Esophagus muscularis mucosa (tissue), 3 donors: ENCODE results near the gene WDR4.

ENCODE experiments used
- POLR2A ChIP-seq: fragments of 450-650 bp; IDR thresholded peaks from one replicate; pipeline ENCODE4 v1.6.1; 2017; ENCODE audit warnings: antibody characterized with exemption, moderate library complexity, mild to moderate bottlenecking, low read depth
- POLR2AphosphoS5 ChIP-seq, 2 donors: sonication (generic); formaldehyde crosslinking; IDR thresholded peaks; one replicate each; pipeline ENCODE4 v1.6.1; 2017; ENCODE audit warnings: antibody characterized with exemption in 2 of 2
- TF ChIP-seq, protein P1 (sequence below), 3 experiments: fragments of 200-600 bp in 2 of 3; fragments of 450-650 bp in 1 of 3; sonication (generic) in 2 of 3; IDR thresholded peaks; one replicate each; pipeline ENCODE4 v1.5.1; 2017 to 2019; ENCODE audit warnings: antibody characterized with exemption in 3 of 3, mild to moderate bottlenecking in 2 of 3, moderate library complexity in 1 of 3

DNA sequence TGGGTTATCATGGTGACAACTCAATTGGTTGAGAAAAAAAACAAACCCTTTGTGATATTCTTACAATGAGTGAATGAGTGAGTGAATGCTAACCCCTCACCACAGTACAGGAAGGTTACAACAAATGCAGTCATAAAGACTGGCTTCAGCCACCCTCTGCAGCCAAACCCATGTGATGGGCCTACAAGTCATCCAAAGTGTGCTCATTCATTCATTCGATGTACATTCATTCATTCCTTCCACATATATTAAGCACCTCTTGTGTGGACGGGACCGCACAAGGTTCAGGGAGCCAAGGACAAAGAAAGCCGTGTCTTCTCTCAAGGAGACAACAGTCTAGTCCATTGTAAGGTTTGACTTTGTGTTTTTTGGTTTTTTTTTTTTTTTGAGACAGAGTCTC lies 49.4 kb downstream of the WDR4 start:
- TF ChIP-seq, protein P1, sequence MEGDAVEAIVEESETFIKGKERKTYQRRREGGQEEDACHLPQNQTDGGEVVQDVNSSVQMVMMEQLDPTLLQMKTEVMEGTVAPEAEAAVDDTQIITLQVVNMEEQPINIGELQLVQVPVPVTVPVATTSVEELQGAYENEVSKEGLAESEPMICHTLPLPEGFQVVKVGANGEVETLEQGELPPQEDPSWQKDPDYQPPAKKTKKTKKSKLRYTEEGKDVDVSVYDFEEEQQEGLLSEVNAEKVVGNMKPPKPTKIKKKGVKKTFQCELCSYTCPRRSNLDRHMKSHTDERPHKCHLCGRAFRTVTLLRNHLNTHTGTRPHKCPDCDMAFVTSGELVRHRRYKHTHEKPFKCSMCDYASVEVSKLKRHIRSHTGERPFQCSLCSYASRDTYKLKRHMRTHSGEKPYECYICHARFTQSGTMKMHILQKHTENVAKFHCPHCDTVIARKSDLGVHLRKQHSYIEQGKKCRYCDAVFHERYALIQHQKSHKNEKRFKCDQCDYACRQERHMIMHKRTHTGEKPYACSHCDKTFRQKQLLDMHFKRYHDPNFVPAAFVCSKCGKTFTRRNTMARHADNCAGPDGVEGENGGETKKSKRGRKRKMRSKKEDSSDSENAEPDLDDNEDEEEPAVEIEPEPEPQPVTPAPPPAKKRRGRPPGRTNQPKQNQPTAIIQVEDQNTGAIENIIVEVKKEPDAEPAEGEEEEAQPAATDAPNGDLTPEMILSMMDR (IDR thresholded peaks at IDR 0.05): no peak
- TF ChIP-seq POLR2AphosphoS5 (IDR thresholded peaks at IDR 0.05) (no peak), POLR2A (no peak)
